ENCODE measurements around the gene PALD1.

DNA sequence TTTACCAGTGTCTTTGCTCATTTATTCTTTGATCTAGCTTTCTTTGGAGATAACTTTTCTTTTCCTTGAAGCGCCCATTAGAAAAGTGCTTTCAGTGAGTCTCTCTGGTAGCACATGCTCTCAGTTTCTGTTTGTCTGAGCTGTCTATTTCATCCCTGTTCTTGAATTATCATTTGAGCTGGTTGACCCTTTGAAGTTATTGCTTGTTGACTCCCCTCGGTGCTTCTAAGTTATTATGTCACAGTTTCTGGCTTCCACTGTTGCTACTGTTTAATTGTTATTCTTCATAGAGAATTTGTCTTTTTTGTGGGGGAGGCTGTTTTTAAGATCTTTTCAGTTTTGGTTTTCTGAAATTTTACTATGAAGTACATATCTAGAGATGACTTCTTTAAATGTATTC is 135.4 kb downstream of the PALD1 start:
- TF ChIP-seq POLR2A (IDR thresholded peaks at IDR 0.05) = no peak
- TF ChIP-seq, protein P1, sequence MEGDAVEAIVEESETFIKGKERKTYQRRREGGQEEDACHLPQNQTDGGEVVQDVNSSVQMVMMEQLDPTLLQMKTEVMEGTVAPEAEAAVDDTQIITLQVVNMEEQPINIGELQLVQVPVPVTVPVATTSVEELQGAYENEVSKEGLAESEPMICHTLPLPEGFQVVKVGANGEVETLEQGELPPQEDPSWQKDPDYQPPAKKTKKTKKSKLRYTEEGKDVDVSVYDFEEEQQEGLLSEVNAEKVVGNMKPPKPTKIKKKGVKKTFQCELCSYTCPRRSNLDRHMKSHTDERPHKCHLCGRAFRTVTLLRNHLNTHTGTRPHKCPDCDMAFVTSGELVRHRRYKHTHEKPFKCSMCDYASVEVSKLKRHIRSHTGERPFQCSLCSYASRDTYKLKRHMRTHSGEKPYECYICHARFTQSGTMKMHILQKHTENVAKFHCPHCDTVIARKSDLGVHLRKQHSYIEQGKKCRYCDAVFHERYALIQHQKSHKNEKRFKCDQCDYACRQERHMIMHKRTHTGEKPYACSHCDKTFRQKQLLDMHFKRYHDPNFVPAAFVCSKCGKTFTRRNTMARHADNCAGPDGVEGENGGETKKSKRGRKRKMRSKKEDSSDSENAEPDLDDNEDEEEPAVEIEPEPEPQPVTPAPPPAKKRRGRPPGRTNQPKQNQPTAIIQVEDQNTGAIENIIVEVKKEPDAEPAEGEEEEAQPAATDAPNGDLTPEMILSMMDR (IDR thresholded peaks at IDR 0.05) = no peak

Measured in breast epithelium (tissue), 3 donors.